ENCODE results near the gene PLXNA4. TPM values are rescaled to one million over a fixed set of nuclear protein-coding genes. Genes with fewer than 3 reads are reported as not detected.

Gene PLXNA4
- total and polyA plus RNA-seq, 8 donors, result 0.19 to 1.6 (median 0.47) TPM

GRCh38 chr7:132149436-132150304 lies 426.6 kb downstream of the PLXNA4 start:
- no peak for DNase-seq
- no peaks in the 10 kb centered on the region for H3K4me1 ChIP-seq
- ATAC-seq, result no peak
- intact Hi-C loops (cut with DNase I), result no loop called here
- FAIRE-seq, result no peak
- no peak for TF ChIP-seq CTCF (IDR thresholded peaks at IDR 0.05)
- H3K27me3 ChIP-seq, result no peaks in the 10 kb centered on the region
- no peaks in the 10 kb centered on the region for H3K36me3 ChIP-seq
- no peaks in the 10 kb centered on the region for H3K9me3 ChIP-seq
- no peak overlapping the region for H3K4me3 ChIP-seq
- WGBS, 2 donors, result 39 to 49% methylated on average over 8 of the region's 8 CpGs
- no peak overlapping the region for H3K27ac ChIP-seq

DNA sequence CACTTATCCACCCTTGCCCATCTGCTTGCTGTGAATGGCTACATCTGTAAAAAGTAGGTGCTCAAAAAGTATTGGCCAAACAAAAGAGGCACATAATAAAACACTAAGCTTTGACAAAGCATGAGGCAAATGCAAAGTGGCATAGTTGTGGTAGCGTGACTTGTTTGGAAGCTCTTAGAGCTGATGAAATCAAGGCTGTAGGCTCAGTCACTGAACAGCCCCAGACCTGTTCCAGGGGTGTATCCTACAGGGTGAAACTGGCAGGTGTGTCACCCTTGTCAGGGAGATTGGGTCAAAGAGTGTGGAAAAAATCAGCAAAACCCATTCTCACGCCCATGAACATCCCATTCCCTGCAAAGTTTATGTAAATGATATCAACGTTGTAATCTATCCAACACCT lies 427.4 kb downstream of the PLXNA4 start:
- DNase-seq (no peak), FAIRE-seq (no peak), ATAC-seq (no peak)
- Histone ChIP-seq H3K36me3 (no peaks in the 10 kb centered on the region), H3K4me3 (no peak overlapping the region), H3K9me3 (no peaks in the 10 kb centered on the region), H3K27ac (no peak overlapping the region), H3K4me1 (no peaks in the 10 kb centered on the region), H3K27me3 (no peaks in the 10 kb centered on the region)
- WGBS, 2 donors, result 66 to 78% methylated on average over 3 of the region's 3 CpGs
- intact Hi-C loops (cut with DNase I), result no loop called here
- no peak for TF ChIP-seq CTCF (IDR thresholded peaks at IDR 0.05)

DNA sequence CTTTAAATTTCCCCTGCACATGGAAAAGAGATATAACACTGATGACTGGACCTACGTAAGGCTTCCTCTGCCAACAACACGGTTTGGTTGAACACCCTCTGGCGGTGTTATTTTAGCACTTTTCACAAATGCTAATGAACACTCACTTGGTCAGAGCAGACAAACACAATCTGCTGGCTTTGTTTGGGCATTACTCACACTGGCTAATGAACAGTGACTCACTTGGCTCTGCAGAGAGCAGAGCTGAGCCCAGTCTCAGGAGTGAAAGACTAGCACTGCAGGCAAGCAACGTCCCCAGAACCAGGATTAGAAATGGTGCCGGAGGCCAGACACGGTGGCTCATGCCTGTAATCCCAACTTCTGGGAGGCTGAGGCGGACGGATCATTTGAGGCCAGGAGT lies 430.8 kb downstream of the PLXNA4 start:
- intact Hi-C loops (cut with DNase I), result no loop called here
- TF ChIP-seq CTCF (IDR thresholded peaks at IDR 0.05), result no peak
- H3K27me3 ChIP-seq, result no peaks in the 10 kb centered on the region
- H3K9me3 ChIP-seq, result no peaks in the 10 kb centered on the region
- H3K4me3 ChIP-seq, result no peak overlapping the region
- ATAC-seq (peak in 3 of 4 donors; percentile 54 to 86 (median 74)), FAIRE-seq (no peak), DNase-seq (no peak)
- WGBS, 2 donors, result 65 to 68% methylated on average over 8 of the region's 8 CpGs
- no peaks in the 10 kb centered on the region for H3K4me1 ChIP-seq
- no peaks in the 10 kb centered on the region for H3K36me3 ChIP-seq
- H3K27ac ChIP-seq, result no peak overlapping the region

DNA sequence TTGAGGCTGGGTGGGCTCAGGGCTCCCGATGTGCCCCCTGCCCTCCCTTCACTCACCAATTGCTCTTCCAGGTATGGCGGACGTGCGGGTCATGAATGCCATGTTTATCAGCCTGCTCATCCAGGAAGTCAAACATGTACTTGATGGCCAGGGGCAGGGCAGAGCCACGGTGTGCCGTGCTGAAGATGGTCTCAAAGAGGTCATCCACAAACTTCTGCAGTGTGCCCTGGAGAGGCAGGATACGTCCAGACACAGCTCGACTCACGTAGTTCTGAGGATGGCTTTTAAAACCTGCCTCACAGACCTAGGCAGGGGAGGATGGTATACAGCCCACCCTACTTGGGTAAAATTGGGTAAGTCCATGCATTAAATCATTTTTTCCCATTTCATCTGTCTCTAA lies 431.2 kb downstream of the PLXNA4 start:
- no peak for TF ChIP-seq CTCF (IDR thresholded peaks at IDR 0.05)
- H3K4me1 ChIP-seq, result no peaks in the 10 kb centered on the region
- no peak for DNase-seq
- ATAC-seq, result no peak
- FAIRE-seq, result no peak
- H3K36me3 ChIP-seq, result no peaks in the 10 kb centered on the region
- no peaks in the 10 kb centered on the region for H3K9me3 ChIP-seq
- no peaks in the 10 kb centered on the region for H3K27me3 ChIP-seq
- no peak overlapping the region for H3K4me3 ChIP-seq
- WGBS, 2 donors, result 74 to 83% methylated on average over 9 of the region's 9 CpGs
- H3K27ac ChIP-seq, result no peak overlapping the region
- intact Hi-C loops (cut with DNase I), result no loop called here

DNA sequence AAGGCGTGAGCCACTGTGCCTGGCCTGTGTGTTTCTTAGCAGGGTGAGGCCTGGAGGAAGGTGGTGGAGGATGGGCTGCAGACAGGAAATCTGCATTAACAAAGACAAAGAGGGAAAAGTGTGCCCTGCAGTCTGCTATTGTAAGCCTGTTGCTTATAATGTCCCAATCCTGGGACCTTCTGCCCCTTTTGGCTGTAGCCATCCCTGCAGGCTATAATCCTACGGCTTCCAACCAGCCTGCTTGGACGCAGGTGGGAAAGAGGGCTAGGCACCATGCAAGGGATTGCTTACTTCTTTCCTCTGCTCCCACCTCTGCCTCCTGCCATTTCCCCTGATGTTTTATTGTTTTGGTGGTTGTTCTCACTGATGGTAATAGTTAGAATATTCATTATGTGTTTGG lies 434.3 kb downstream of the PLXNA4 start:
- H3K27ac ChIP-seq, result no peak overlapping the region
- DNase-seq (no peak), ATAC-seq (no peak), FAIRE-seq (no peak)
- intact Hi-C loops (cut with DNase I), result no loop called here
- H3K4me1 ChIP-seq, result no peaks in the 10 kb centered on the region
- H3K9me3 ChIP-seq, result no peaks in the 10 kb centered on the region
- 86 to 94% methylated on average over 3 of the region's 3 CpGs for WGBS, 2 donors
- H3K36me3 ChIP-seq, result no peaks in the 10 kb centered on the region
- no peak overlapping the region for H3K4me3 ChIP-seq
- TF ChIP-seq CTCF (IDR thresholded peaks at IDR 0.05), result no peak
- no peaks in the 10 kb centered on the region for H3K27me3 ChIP-seq

Data from pancreas (tissue), 10 donors.